Skin epidermis (tissue), 12 donors: ENCODE results near the gene GALNT3.

ENCODE experiments used
- H3K27ac ChIP-seq, 21 experiments: fragments of 200-600 bp; sonication (generic) in 11 of 21; one replicate each; pipeline ENCODE4 v1.5.0; 2020; ENCODE audit warnings: mild to moderate bottlenecking in 3 of 21, inconsistent platforms in 2 of 21, moderate library complexity in 2 of 21
- H3K4me3 ChIP-seq, 7 experiments: fragments of 200-600 bp; sonication (generic) in 2 of 7; one replicate each; pipeline ENCODE4 v1.5.0; 2020; ENCODE audit warnings: inconsistent platforms in 2 of 7, mild to moderate bottlenecking in 2 of 7, moderate library complexity in 1 of 7

Gene GALNT3

DNA sequence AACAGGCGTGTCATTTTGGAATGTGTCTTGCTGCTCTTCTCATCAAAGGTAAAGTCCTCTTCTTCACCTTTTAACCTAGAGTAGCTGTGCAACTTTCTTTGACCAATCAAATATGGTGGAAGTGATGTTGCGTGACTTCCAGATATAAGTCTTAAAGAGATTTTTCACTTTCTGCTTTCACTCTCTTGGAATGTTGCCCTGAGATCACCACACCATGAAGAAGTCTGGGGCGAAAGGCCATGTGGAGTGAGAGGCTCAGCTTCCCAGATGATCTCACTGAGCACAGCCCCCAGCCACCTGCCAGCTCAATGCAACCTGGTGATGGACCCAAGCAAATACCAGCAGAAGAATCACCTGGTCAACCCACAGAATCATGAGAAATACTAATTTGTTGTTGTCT is 7.1 kb upstream of the GALNT3 start:
- Histone ChIP-seq H3K4me3 (no peak overlapping the region), H3K27ac (no peak overlapping the region)

DNA sequence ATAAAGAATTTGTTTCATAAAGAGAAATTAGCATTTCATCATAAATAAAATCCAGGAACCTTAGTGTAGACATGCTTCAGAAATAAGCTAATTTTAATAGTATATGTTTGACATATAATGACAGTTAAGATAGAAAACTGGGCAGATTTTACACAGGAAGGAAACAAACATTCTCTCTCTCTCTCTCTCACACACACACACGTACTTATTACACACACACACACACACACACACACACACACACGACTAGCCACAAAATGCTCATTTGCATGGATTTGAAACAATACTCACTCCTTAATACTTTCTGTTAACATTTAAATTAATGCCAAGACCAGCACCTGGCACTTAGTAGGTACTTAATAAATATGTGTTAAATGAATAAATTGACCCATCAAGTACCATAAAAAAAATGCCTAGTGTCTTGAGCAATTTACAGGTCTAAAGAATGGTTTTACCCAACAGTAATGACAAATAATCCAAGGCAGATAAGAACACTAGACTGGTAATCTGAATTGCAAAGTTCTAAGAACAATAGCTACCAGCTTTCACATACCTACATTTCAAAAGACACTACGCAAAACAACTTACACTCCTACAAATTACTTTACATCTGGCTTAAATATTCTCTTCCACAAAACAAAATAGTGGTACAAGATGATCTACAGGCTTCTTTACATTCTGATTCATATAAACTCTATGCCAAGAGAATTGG is 2.9 kb upstream of the GALNT3 start:
- H3K27ac ChIP-seq, result no peak overlapping the region
- no peak overlapping the region for H3K4me3 ChIP-seq

DNA sequence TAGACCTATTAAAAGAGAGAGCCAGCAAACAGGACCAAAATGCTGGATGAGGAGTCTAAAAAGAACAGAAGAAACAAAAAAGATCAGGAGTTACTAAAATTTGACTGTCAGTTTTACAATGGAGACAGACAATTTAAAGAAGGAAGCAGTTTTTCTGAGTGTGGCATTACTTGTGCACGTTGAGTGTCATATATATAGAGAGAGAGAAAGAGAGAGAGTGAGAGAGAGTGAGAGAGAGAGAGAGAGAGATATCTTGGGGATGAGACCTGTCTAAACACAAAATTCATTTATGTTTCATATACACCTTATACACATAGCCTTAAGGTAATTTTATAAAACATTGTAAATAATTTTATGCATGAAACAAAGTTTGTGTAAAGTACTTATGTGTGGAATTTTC is 2.1 kb upstream of the GALNT3 start:
- H3K4me3 ChIP-seq, result no peak overlapping the region
- H3K27ac ChIP-seq, result no peak overlapping the region

DNA sequence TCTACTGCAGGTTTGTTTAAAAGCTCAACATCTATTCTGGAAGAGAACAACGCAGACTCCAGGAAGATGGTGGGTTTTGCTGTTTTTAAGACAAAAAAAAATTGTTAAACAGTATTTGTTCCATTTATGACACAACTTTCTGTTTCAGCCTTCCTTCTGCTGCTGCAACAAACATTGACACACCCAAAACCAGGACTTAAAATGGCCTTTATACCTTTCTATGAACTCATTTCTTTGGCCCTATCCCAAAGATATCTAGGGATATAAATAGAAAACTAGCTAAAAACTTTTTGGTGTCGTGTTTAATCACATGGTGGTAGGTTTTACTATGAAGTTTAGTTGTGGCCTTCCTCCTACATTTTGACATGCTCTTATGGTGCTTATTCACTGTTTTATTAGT is 964 bp upstream of the GALNT3 start:
- peak overlapping the region in 14 of 21 experiments; percentile 66 to 87 (median 81) for H3K27ac ChIP-seq
- H3K4me3 ChIP-seq, result peak overlapping the region in 6 of 7 experiments; percentile 59 to 79 (median 68)

DNA sequence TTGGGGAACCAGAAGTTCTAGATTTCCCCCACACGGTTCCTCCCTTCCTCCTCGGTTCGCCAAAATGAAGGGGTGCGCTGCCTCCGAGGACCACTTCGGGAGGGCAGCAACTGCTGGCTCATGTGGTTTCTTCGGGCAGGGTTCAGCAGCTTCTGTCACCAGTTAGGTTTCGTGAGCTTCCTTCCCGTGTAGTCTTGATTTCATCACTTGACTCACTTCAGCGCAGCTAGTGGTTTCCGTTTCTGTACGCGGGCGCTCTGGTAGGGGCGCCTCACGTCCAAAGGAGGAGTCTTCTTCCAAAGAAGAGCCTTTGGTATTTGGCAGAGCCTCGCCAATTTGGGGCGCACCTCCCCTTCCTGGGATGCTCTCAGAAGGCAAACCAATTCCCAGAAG is 485 bp upstream of the GALNT3 start:
- Histone ChIP-seq H3K27ac (peak overlapping the region in 20 of 21 experiments; percentile 66 to 92 (median 82)), H3K4me3 (peak overlapping the region; percentile 53 to 79 (median 64))

- peak overlapping the region in 20 of 21 experiments; percentile 66 to 92 (median 82) for H3K27ac ChIP-seq
Measured at GRCh38 chr2:165793161-165793778, 777 bp downstream of the GALNT3 start.

GRCh38 chr2:165792104-165792454 is 2.0 kb downstream of the GALNT3 start:
- no peak overlapping the region for H3K4me3 ChIP-seq

More at GRCh38 chr2:165793161-165793778, 777 bp downstream of the GALNT3 start:
- H3K4me3 ChIP-seq, result peak overlapping the region; percentile 53 to 79 (median 64)

DNA sequence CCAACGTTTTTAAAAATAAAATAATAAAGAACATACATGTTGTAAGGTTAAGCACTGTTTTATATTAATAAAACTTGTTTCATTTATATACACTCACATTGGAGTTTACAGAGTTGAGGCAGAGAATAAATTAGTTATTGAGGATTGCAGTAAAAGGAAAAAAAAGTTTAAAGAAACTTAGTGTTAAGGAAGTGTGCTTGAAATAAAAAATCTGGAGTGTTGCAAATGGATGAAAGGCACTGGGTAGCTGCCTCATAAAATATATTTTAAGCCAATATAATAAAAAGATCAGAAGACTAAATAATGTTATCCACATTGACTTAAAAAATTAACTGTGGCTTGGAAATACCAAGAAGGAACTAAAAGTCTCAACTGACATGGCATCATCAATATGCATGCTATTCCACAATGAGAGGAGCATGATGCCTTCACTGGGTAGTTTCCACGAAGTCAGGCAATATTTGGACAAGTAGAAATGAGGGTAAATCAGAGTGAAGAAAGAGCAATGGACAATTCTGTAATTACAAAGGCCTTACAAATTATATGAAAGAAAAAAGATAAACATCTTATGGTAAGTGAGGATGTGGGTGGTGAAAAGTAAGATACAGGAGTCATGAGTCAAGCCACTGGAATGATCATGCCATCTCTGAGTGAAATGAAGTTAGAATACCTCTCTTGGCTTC is 2.5 kb downstream of the GALNT3 start:
- Histone ChIP-seq H3K4me3 (no peak overlapping the region), H3K27ac (no peak overlapping the region)

More at GRCh38 chr2:165792104-165792454, 2.0 kb downstream of the GALNT3 start:
- H3K27ac ChIP-seq, result peak overlapping the region in 1 of 21 experiments; percentile 83

GRCh38 chr2:165790466-165790865 is 3.6 kb downstream of the GALNT3 start:
- no peak overlapping the region for H3K27ac ChIP-seq
- H3K4me3 ChIP-seq, result no peak overlapping the region

DNA sequence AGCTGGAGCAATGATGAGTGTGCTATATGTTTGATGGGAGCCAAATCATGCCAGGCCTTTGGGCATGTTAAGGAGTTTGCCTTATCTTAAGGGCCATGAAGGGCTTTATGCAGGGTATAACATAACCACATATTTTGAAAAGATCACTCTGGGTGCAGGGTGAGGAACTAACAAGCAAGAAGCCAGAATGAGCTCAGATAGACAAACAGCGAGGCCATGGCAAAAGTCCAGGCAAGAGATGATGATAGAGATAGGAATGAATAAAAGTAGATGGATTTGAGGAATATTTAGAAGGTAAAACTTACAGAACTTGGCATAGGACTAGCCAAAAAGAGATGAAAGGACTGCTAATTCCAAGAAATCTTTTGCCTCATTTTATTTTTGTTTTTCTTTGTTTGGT is 6.7 kb downstream of the GALNT3 start:
- Histone ChIP-seq H3K27ac (no peak overlapping the region), H3K4me3 (no peak overlapping the region)

DNA sequence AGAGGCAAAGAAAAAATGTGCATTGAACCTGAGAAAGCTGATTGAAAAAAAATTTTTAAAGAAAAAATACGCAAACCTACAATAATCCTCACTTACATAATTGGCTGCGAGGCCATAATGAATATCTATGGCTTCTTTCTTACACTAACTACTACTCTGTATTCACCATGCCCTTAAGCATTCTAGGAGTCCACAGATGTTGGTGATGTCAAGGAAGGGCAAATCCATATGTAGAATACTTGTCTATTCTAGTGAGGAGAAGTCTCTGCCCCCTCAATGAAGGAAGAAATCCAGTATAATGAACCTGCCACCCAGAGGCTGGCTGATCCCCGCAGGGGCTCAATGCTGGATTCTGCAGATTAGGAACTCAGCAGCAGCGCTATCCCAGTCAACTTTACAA is 14.3 kb downstream of the GALNT3 start:
- no peak overlapping the region for H3K4me3 ChIP-seq
- no peak overlapping the region for H3K27ac ChIP-seq

DNA sequence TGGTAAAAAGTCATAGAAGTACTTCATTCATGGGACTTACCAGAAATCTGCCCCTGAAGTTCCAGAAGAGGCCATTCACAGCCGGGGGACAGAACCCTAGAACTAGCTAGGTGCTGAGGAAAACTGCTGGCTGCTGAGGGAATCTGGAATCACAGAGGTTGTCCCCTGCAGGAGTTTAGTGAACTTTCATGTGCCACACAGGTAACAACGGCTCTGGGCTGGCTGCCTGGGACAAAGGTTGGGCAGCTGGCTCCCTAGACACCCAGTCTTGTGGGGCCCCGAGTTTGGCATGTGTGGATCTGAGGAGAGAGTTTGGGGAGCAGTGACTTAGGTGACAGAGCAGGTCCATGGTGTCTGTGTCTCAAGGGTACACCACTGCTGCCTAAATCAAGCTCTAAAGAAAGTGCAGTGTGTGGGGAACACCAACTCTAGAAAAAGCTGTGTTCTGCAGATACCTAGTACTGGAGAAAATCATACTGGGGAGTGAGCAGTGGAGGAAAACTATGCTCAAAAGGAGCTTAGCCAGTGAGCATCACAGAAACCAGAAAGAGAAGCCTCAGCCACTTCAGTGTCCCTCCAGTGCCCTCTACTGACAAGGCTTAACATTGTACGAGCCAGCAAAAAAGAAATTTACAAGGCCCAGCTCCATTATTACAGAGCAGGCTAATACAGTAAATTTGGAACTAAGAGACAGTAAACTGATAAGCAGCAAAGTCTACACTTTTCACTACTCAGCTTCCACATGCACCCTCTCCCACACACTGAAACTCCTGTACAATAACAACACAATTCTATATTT is 15.2 kb downstream of the GALNT3 start:
- H3K4me3 ChIP-seq, result no peak overlapping the region
- no peak overlapping the region for H3K27ac ChIP-seq

GRCh38 chr2:165778187-165778556 is 15.9 kb downstream of the GALNT3 start:
- Histone ChIP-seq H3K27ac (peak overlapping the region in 1 of 21 experiments; percentile 6), H3K4me3 (no peak overlapping the region)

DNA sequence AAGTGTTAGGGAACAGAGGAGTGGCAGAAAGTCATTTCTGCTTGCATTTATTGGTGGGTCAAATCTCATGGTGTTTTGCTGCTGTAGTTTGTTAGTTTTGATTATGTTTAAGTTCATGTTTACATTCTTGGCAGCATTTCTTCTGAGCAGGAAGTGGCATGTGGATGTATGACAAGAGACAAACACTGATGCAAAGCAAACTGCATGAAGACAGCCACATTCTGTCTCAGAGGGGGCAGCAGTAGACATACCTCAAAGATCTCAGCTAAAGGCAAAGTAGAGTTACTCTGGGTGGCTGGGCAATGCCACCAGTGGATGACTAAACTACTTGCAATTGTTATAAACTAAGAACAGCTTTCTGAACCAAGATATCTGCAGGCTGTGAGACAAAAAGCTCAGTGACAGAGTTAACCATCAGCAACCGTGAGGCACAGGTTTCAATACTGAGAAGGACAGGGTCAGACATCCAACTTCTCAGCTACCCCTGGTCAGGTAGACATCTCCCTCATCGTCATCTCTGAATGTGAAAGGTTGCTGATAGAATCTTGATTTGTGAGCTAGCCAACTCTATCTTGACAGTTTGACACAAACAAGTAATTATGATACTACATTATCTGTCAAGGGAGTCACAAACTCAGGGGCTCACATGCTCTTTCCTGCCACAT is 16.4 kb downstream of the GALNT3 start:
- Histone ChIP-seq H3K4me3 (no peak overlapping the region), H3K27ac (peak overlapping the region in 1 of 21 experiments; percentile 6)

DNA sequence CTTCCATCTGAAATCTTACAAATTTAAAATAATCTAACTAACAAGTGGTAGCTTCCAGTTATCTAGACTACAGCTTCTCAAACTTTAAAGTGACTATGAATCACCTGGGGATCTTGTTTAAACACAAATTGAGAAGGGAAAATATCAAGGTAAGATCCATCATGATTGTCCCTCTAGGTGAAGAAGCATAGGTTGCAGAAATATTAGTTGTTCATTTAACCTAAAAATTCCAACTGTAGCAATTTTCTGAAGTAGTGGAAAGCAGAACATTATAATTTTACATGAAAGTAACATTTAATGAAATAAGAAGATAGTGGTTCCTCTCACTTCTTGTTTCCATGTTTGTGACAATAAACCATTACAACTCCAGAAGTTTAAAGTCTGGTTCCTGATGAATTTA is 17.3 kb downstream of the GALNT3 start:
- no peak overlapping the region for H3K4me3 ChIP-seq
- no peak overlapping the region for H3K27ac ChIP-seq

GRCh38 chr2:165776013-165776412 is 18.0 kb downstream of the GALNT3 start:
- Histone ChIP-seq H3K27ac (peak overlapping the region in 1 of 21 experiments; percentile 51), H3K4me3 (no peak overlapping the region)

GRCh38 chr2:165773684-165774083 is 20.4 kb downstream of the GALNT3 start:
- Histone ChIP-seq H3K27ac (no peak overlapping the region), H3K4me3 (no peak overlapping the region)

DNA sequence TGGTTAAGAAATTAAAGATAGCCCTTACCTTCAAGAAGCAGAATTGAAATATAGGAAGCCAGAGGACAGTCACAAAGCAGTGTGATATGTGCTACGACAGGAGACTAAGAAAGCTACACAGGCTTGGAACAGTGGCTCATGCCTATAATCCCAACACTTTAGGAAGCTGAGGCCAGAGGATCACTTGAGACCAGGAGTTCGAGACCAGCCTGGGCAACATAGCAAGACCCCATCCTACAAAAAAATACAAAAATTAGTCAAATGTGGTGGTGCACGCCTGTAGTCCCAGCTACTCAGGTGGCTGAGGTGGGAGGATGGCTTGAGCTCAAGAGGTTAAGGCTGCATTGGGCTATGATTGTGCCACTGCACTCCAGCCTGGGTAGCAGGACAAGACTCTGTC is 21.9 kb downstream of the GALNT3 start:
- no peak overlapping the region for H3K4me3 ChIP-seq

GRCh38 chr2:165766326-165766927 is 27.6 kb downstream of the GALNT3 start:
- Histone ChIP-seq H3K4me3 (no peak overlapping the region), H3K27ac (no peak overlapping the region)

More for the DNA sequence above, 21.9 kb downstream of the GALNT3 start:
- H3K27ac ChIP-seq, result no peak overlapping the region
